Glomerular visceral epithelial cell (primary cell): Measurements from ENCODE around the gene CYP3A4.
"Not testable (repeated sequence)": the region's sequence is repeated elsewhere in the genome, so short reads cannot be mapped to it uniquely, and the experiment has no call there.

Source experiments
- DNase-seq: peaks from one replicate; pipeline ENCODE4 v3.0.0-alpha.2; 2016; ENCODE audit errors: extremely low spot score

Gene CYP3A4

GRCh38 chr7:99723201-99723600 is 60.8 kb downstream of the CYP3A4 start:
- DNase-seq, result not testable (repeated sequence)

- DNase-seq, result no peak
These were observed 63.0 kb downstream of the CYP3A4 start for GRCh38 chr7:99720800-99721595.

GRCh38 chr7:99719996-99720769 is 63.8 kb downstream of the CYP3A4 start:
- peak; percentile 1 for DNase-seq

- no peak for DNase-seq
These were observed 69.9 kb downstream of the CYP3A4 start for GRCh38 chr7:99713995-99714570.

GRCh38 chr7:99709838-99710578 is 74.0 kb downstream of the CYP3A4 start:
- DNase-seq, result no peak

GRCh38 chr7:99709260-99709659 is 74.7 kb downstream of the CYP3A4 start:
- no peak for DNase-seq

- DNase-seq, result no peak
These were observed 76.9 kb downstream of the CYP3A4 start for GRCh38 chr7:99707096-99707495.
